ENCODE results near the gene PIM2. TPM values are rescaled to one million over a fixed set of nuclear protein-coding genes. Genes with fewer than 3 reads are reported as not detected.

PIM2 gene
- total and polyA plus RNA-seq, 9 of the 15 experiments (the other 6 are each of a cell fraction or from before 2014, with no cell fraction given): 67.6 to 191 (median 108) TPM

DNA sequence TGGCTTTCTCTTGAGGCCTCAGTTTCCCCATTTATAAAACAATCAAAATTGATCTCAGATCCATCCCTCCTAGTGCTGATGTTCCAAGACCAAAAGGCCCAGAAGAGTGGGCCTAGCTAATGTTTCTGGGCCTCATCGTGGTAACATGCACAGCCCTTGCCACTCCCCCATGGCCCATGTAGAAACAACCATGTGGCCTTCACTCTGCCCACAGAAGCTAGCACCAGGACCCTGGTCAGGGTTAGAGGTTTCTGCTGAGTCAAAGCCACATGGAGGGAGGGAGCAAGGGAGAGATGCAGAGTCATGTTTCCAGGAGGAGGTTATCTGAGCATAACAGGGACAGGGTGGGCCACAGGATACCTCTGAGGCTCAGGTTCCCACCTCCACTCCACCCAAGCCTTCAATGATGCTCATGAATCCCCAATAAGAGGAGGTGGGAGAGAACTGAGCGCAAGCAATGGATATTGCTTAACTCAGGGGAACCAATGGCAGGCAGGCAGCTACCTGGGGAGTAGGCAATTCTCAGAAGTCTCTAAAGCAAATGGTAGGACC, 21.7 kb upstream of the PIM2 start (continued):
- peak; percentile 71 for TF ChIP-seq PRDM10 (IDR thresholded peaks at IDR 0.05; ENCODE audit: partially characterized antibody)
- peak; percentile 82 for TF ChIP-seq TEAD4 (IDR thresholded peaks at IDR 0.05; ENCODE audit: low read length)
- TF ChIP-seq TEAD4 (CRISPR knock-in tag; IDR thresholded peaks at IDR 0.05; ENCODE audit: borderline replicate concordance): no peak
- TF ChIP-seq HDAC1 (IDR thresholded peaks at IDR 0.05): peak; percentile 48 to 91; a peak in 3 of 4 replicates
- peak; percentile 95 for TF ChIP-seq MAFK (IDR thresholded peaks at IDR 0.05; ENCODE audit: low read length)
- no peak for TF ChIP-seq SRF (CRISPR knock-in tag; IDR thresholded peaks at IDR 0.05)
- TF ChIP-seq NFE2 (IDR thresholded peaks at IDR 0.05; ENCODE audit: low read depth): peak; percentile 98
- TF ChIP-seq PYGO2 (tag; IDR thresholded peaks at IDR 0.05): no peak
- peak; percentile 79; the same call in 1 of the 2 replicates for TF ChIP-seq ZNF589 (CRISPR knock-in tag; IDR thresholded peaks at IDR 0.05; ENCODE audit: low read depth)
- peak; percentile 3 for TF ChIP-seq NFYB (IDR thresholded peaks at IDR 0.05; ENCODE audit: extremely low read depth, insufficient read length)
- peak; percentile 85 for TF ChIP-seq TAL1 (IDR thresholded peaks at IDR 0.05)

All from K562 (cell line).